Measurements from ENCODE around the gene KNL1.

KNL1 gene

DNA sequence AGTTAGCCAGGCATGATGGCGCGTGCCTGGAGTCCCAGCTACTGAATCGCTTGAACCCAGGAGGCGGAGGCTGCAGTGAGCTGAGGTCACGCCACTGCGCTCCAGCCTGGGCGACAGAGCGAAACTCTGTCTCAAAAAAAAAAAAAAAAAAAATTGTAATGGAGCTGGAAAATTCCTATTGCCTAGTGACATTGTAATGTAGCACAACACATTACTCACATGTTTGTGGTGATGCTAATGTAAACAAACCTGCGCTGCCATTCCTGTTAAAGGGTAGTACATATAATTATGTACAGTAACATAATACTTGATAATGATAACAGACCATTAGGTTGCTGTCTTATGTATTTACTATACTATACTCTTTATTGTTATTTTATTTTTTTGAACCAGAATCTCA is 39.1 kb downstream of the KNL1 start:
- no CpG with 5 or more reads among the region's 9 CpGs for whole genome bisulfite sequencing (ENCODE audit: extremely low coverage, insufficient coverage, insufficient read length)
- H3K79me1 ChIP-seq (ENCODE audit: low read length) = no peaks in the 10 kb centered on the region
- H4K8ac ChIP-seq (ENCODE audit: low read depth, low read length) = no peak overlapping the region
- no peak overlapping the region for H3K27ac ChIP-seq (ENCODE audit: low read depth, low read length)
- H3K79me2 ChIP-seq (ENCODE audit: control insufficient read depth, insufficient read depth, low read length, poor library complexity) = no peaks in the 10 kb centered on the region
- H3K27me3 ChIP-seq (ENCODE audit: insufficient read depth, low read length) = no peaks in the 10 kb centered on the region
- no peak overlapping the region for H3K18ac ChIP-seq (ENCODE audit: low read length)
- H4K12ac ChIP-seq (ENCODE audit: low read depth, low read length) = no peak overlapping the region
- H2BK12ac ChIP-seq (ENCODE audit: low read length) = no peak overlapping the region
- no peak overlapping the region for H3K9ac ChIP-seq (ENCODE audit: low read length)
- peak; percentile 65 to 87 for DNase-seq
- H3K4me1 ChIP-seq (ENCODE audit: control insufficient read depth in 1 of 2, insufficient read depth in 2 of 2, low read length in 2 of 2) = no peaks in the 10 kb centered on the region
- no peak overlapping the region for H2AFZ ChIP-seq (ENCODE audit: insufficient read depth, low read length, poor library complexity)
- no peak overlapping the region for H2AK5ac ChIP-seq (ENCODE audit: low read length)
- H3K23ac ChIP-seq (ENCODE audit: low read length) = no peak overlapping the region
- no peaks in the 10 kb centered on the region for H3K9me3 ChIP-seq (ENCODE audit: insufficient read depth, low read depth, low read length)
- H3K14ac ChIP-seq (ENCODE audit: low read length) = no peak overlapping the region
- peaks cover 8 to 10% of the 10 kb centered on the region in 2 experiments for H3K36me3 ChIP-seq (ENCODE audit: control insufficient read depth in 1 of 2, insufficient read depth in 2 of 2, low read length in 2 of 2)
- no peak overlapping the region for H2BK120ac ChIP-seq (ENCODE audit: insufficient read depth, low read length, poor library complexity)
- H3K4me3 ChIP-seq (ENCODE audit: low read depth, low read length) = no peak overlapping the region
- no peak overlapping the region for H2BK5ac ChIP-seq (ENCODE audit: low read depth, low read length, poor library complexity)
- no peak overlapping the region for H4K91ac ChIP-seq (ENCODE audit: low read depth, low read length)
- H3K4ac ChIP-seq (ENCODE audit: low read depth, low read length) = no peak overlapping the region
- H3K4me2 ChIP-seq (ENCODE audit: low read length) = no peak overlapping the region

DNA sequence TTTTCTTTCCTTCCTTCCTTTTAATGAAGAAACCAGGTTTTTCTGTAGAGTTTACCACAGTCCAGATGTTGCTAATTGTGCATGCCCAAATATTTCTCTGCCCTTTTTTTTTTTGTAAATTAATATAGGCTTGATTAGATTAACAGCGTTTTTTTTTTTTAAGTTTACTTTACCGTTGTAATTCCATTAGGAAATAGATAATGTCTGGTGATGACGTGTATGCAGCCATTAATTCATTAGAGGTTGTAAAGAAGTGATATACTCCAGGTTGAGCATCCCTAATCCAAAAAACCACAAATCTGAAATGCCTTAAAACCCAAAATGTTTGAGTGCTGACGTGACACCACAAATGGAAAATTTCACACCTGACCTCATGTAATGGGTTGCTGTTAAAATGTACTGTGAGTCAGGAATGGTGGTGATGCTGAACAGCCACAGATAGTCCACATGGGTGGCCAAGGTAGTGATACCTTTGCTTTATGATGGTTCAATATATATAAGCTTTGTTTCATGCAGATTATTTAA is 43.2 kb downstream of the KNL1 start:
- H4K91ac ChIP-seq (ENCODE audit: low read depth, low read length) = no peak overlapping the region
- H2AFZ ChIP-seq (ENCODE audit: insufficient read depth, low read length, poor library complexity) = no peak overlapping the region
- WGBS (ENCODE audit: extremely low coverage, insufficient coverage, insufficient read length) = no CpG with 5 or more reads among the region's 4 CpGs
- no peak overlapping the region for H3K23ac ChIP-seq (ENCODE audit: low read length)
- no peak overlapping the region for H4K8ac ChIP-seq (ENCODE audit: low read depth, low read length)
- no peak overlapping the region for H3K27ac ChIP-seq (ENCODE audit: low read depth, low read length)
- no peak overlapping the region for H3K14ac ChIP-seq (ENCODE audit: low read length)
- peaks cover 2 to 4% of the 10 kb centered on the region in 2 experiments for H3K36me3 ChIP-seq (ENCODE audit: control insufficient read depth in 1 of 2, insufficient read depth in 2 of 2, low read length in 2 of 2)
- no peaks in the 10 kb centered on the region for H3K27me3 ChIP-seq (ENCODE audit: insufficient read depth, low read length)
- no peaks in the 10 kb centered on the region for H3K4me1 ChIP-seq (ENCODE audit: control insufficient read depth in 1 of 2, insufficient read depth in 2 of 2, low read length in 2 of 2)
- H2BK12ac ChIP-seq (ENCODE audit: low read length) = no peak overlapping the region
- H4K12ac ChIP-seq (ENCODE audit: low read depth, low read length) = no peak overlapping the region
- no peak overlapping the region for H3K18ac ChIP-seq (ENCODE audit: low read length)
- no peak overlapping the region for H2AK5ac ChIP-seq (ENCODE audit: low read length)
- no peak overlapping the region for H3K4me3 ChIP-seq (ENCODE audit: low read depth, low read length)
- H2BK5ac ChIP-seq (ENCODE audit: low read depth, low read length, poor library complexity) = no peak overlapping the region
- DNase-seq = no peak
- no peak overlapping the region for H3K9ac ChIP-seq (ENCODE audit: low read length)
- H3K79me1 ChIP-seq (ENCODE audit: low read length) = no peaks in the 10 kb centered on the region
- H2BK120ac ChIP-seq (ENCODE audit: insufficient read depth, low read length, poor library complexity) = no peak overlapping the region
- no peaks in the 10 kb centered on the region for H3K9me3 ChIP-seq (ENCODE audit: insufficient read depth, low read depth, low read length)
- no peaks in the 10 kb centered on the region for H3K79me2 ChIP-seq (ENCODE audit: control insufficient read depth, insufficient read depth, low read length, poor library complexity)
- H3K4me2 ChIP-seq (ENCODE audit: low read length) = no peak overlapping the region
- no peak overlapping the region for H3K4ac ChIP-seq (ENCODE audit: low read depth, low read length)

DNA sequence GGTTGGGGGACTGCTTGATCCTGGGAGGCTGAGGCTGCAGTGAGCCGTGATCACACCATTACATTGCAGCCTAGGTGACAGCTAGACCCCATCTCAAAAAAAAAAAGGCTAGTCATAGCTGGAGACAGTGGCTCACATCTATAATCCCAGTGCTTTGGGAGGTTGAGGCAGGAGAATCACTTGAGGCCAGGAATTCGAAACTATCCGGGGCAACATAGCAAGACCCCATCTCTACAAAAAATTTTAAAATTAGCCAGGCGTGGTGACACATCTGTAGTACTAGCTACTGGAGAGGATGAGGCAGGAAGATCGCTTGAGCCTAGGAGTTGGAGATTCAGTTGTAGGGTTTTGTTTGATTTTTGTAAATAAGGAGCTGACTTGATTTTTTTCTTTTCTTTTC is 45.6 kb downstream of the KNL1 start:
- no peaks in the 10 kb centered on the region for H3K79me2 ChIP-seq (ENCODE audit: control insufficient read depth, insufficient read depth, low read length, poor library complexity)
- H3K14ac ChIP-seq (ENCODE audit: low read length) = no peak overlapping the region
- no peak overlapping the region for H3K4ac ChIP-seq (ENCODE audit: low read depth, low read length)
- peaks cover 0 to 2% of the 10 kb centered on the region in 2 experiments for H3K36me3 ChIP-seq (ENCODE audit: control insufficient read depth in 1 of 2, insufficient read depth in 2 of 2, low read length in 2 of 2)
- H4K91ac ChIP-seq (ENCODE audit: low read depth, low read length) = no peak overlapping the region
- no peak overlapping the region for H3K4me2 ChIP-seq (ENCODE audit: low read length)
- no peak overlapping the region for H2BK12ac ChIP-seq (ENCODE audit: low read length)
- no CpG with 5 or more reads among the region's 5 CpGs for WGBS (ENCODE audit: extremely low coverage, insufficient coverage, insufficient read length)
- no peak overlapping the region for H2BK5ac ChIP-seq (ENCODE audit: low read depth, low read length, poor library complexity)
- no peak overlapping the region for H4K12ac ChIP-seq (ENCODE audit: low read depth, low read length)
- no peaks in the 10 kb centered on the region for H3K4me1 ChIP-seq (ENCODE audit: control insufficient read depth in 1 of 2, insufficient read depth in 2 of 2, low read length in 2 of 2)
- no peak overlapping the region for H2BK120ac ChIP-seq (ENCODE audit: insufficient read depth, low read length, poor library complexity)
- H3K27ac ChIP-seq (ENCODE audit: low read depth, low read length) = no peak overlapping the region
- no peak overlapping the region for H4K8ac ChIP-seq (ENCODE audit: low read depth, low read length)
- DNase-seq = no peak
- H2AK5ac ChIP-seq (ENCODE audit: low read length) = no peak overlapping the region
- no peaks in the 10 kb centered on the region for H3K79me1 ChIP-seq (ENCODE audit: low read length)
- no peak overlapping the region for H3K9ac ChIP-seq (ENCODE audit: low read length)
- no peak overlapping the region for H3K23ac ChIP-seq (ENCODE audit: low read length)
- H3K9me3 ChIP-seq (ENCODE audit: insufficient read depth, low read depth, low read length) = no peaks in the 10 kb centered on the region
- H3K18ac ChIP-seq (ENCODE audit: low read length) = no peak overlapping the region
- H3K27me3 ChIP-seq (ENCODE audit: insufficient read depth, low read length) = no peaks in the 10 kb centered on the region
- H3K4me3 ChIP-seq (ENCODE audit: low read depth, low read length) = no peak overlapping the region
- no peak overlapping the region for H2AFZ ChIP-seq (ENCODE audit: insufficient read depth, low read length, poor library complexity)

DNA sequence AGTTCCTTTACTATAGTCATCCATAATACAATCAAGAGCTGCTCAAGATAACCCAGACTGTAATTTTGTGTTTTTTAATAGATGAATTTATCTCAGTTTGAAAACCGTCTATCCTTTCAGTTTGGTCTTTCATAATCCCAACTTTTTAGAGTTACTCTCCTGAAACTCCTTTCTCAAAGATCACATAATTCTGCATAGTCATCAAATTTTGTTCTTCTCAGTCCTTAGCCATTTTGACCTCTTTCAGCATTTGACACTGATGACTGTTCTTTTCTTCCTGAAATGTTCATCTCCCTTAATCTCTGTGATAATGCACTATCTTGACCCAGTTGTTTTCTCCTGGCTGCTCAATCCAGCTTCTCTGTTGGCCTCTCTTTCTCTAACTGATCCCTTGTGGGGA is 53.5 kb downstream of the KNL1 start:
- no peak overlapping the region for H3K27ac ChIP-seq (ENCODE audit: low read depth, low read length)

More for the DNA sequence above, 53.5 kb downstream of the KNL1 start:
- no peak overlapping the region for H4K91ac ChIP-seq (ENCODE audit: low read depth, low read length)
- H3K36me3 ChIP-seq (ENCODE audit: control insufficient read depth in 1 of 2, insufficient read depth in 2 of 2, low read length in 2 of 2) = peaks cover 0 to 2% of the 10 kb centered on the region in 2 experiments
- H3K4ac ChIP-seq (ENCODE audit: low read depth, low read length) = no peak overlapping the region
- H2AFZ ChIP-seq (ENCODE audit: insufficient read depth, low read length, poor library complexity) = no peak overlapping the region
- WGBS (ENCODE audit: extremely low coverage, insufficient coverage, insufficient read length) = no CpG with 5 or more reads among the region's 1 CpG
- H3K23ac ChIP-seq (ENCODE audit: low read length) = no peak overlapping the region
- no peak overlapping the region for H3K18ac ChIP-seq (ENCODE audit: low read length)
- H3K79me2 ChIP-seq (ENCODE audit: control insufficient read depth, insufficient read depth, low read length, poor library complexity) = no peaks in the 10 kb centered on the region
- no peak overlapping the region for H2BK5ac ChIP-seq (ENCODE audit: low read depth, low read length, poor library complexity)
- H3K4me1 ChIP-seq (ENCODE audit: control insufficient read depth in 1 of 2, insufficient read depth in 2 of 2, low read length in 2 of 2) = no peaks in the 10 kb centered on the region
- no peak overlapping the region for H3K4me3 ChIP-seq (ENCODE audit: low read depth, low read length)
- H3K79me1 ChIP-seq (ENCODE audit: low read length) = no peaks in the 10 kb centered on the region
- H3K14ac ChIP-seq (ENCODE audit: low read length) = no peak overlapping the region
- no peak overlapping the region for H2AK5ac ChIP-seq (ENCODE audit: low read length)
- H3K9ac ChIP-seq (ENCODE audit: low read length) = no peak overlapping the region
- no peaks in the 10 kb centered on the region for H3K9me3 ChIP-seq (ENCODE audit: insufficient read depth, low read depth, low read length)
- no peak overlapping the region for H2BK120ac ChIP-seq (ENCODE audit: insufficient read depth, low read length, poor library complexity)
- no peaks in the 10 kb centered on the region for H3K27me3 ChIP-seq (ENCODE audit: insufficient read depth, low read length)
- H4K12ac ChIP-seq (ENCODE audit: low read depth, low read length) = no peak overlapping the region
- H3K4me2 ChIP-seq (ENCODE audit: low read length) = no peak overlapping the region
- no peak overlapping the region for H4K8ac ChIP-seq (ENCODE audit: low read depth, low read length)
- H2BK12ac ChIP-seq (ENCODE audit: low read length) = no peak overlapping the region
- no peak for DNase-seq

Data from trophoblast cell (in vitro differentiated cells and primary cell).